Right atrium auricular region (tissue), 2 donors: Measurements from ENCODE around the gene UNC5B. TPM values are rescaled to one million over a fixed set of nuclear protein-coding genes. Genes with fewer than 3 reads are reported as not detected.

ENCODE experiments used
- DNase-seq: peaks from one replicate; pipeline ENCODE4 v3.0.0-alpha.2; 2019; ENCODE audit warnings: low spot score
- H3K27ac ChIP-seq, 2 donors: fragments of 200-600 bp; sonication (generic); 1 replicate in 1 of 2; 2 replicates in 1 of 2; pipeline ENCODE4 v1.5.1; 2016 to 2019
- H3K27me3 ChIP-seq, 2 donors: fragments of 200-600 bp; sonication (generic); one replicate each; pipeline versions ENCODE4 v1.5.1 to v1.6.0; 2017 to 2019
- H3K36me3 ChIP-seq: fragments of 200-600 bp; sonication (generic); one replicate; pipeline ENCODE4 v1.5.1; 2016
- H3K4me1 ChIP-seq, 2 donors: fragments of 200-600 bp; sonication (generic); one replicate each; pipeline versions ENCODE4 v1.5.1 to v1.6.0; 2017 to 2019
- H3K4me3 ChIP-seq, 2 donors: fragments of 200-600 bp; sonication (generic); 1 replicate in 1 of 2; 2 replicates in 1 of 2; pipeline ENCODE4 v1.5.1; 2017 to 2019; ENCODE audit warnings: mild to moderate bottlenecking in 1 of 2, moderate library complexity in 1 of 2
- H3K9me3 ChIP-seq, 2 donors: fragments of 200-600 bp; sonication (generic); one replicate each; pipeline ENCODE4 v1.5.1; 2019
- CTCF ChIP-seq, 2 donors: fragments of 200-600 bp; sonication (generic); IDR thresholded peaks; one replicate each; pipeline ENCODE4 v1.5.1; 2019; ENCODE audit warnings: antibody characterized with exemption in 2 of 2
- total RNA-seq, 2 donors: library from RNA; depleted of rRNA; stranded (reverse); fragments of >200 nt; gene quantifications; one replicate each; pipeline ENCODE4 v1.1.0, GENCODE V29; 2016

Gene UNC5B
- total RNA-seq, 2 donors from 2014 or later = 10.9 to 29.2 TPM

DNA sequence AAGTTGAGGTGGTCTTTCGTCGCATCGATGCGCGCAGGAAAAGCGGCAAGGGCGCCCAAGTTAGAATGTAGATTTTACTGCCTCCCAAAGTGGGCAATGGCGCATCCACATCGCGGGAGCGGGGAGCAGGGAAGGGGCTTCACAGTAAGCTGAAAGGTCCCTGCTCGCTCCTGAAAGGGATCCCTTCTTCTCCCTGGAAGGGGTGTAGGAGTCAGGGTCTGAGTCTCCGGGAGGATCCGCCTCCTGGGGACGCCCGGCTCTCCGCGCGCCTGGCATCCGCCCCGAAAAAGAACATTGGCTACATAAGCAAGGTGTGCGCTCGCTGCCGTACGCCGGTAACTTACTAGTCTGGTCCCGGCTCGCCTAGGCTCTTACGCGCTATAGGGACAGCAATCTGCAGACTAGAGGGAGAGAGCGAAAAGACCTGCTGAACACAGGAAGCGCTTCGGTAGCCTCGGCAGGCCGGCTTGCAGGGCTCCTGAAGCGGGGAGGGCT lies 804 bp downstream of the UNC5B start:
- TF ChIP-seq CTCF (IDR thresholded peaks at IDR 0.05) = no peak
- H3K4me3 ChIP-seq = peak overlapping the region; percentile 59 to 80
- peak overlapping the region; percentile 89 to 91 for H3K27ac ChIP-seq
- H3K27me3 ChIP-seq = no peaks in the 10 kb centered on the region
- peaks cover 0 to 57% of the 10 kb centered on the region in 2 donors for H3K4me1 ChIP-seq
- H3K9me3 ChIP-seq = no peaks in the 10 kb centered on the region
- H3K36me3 ChIP-seq = no peaks in the 10 kb centered on the region
- peak; percentile 67 for DNase-seq

DNA sequence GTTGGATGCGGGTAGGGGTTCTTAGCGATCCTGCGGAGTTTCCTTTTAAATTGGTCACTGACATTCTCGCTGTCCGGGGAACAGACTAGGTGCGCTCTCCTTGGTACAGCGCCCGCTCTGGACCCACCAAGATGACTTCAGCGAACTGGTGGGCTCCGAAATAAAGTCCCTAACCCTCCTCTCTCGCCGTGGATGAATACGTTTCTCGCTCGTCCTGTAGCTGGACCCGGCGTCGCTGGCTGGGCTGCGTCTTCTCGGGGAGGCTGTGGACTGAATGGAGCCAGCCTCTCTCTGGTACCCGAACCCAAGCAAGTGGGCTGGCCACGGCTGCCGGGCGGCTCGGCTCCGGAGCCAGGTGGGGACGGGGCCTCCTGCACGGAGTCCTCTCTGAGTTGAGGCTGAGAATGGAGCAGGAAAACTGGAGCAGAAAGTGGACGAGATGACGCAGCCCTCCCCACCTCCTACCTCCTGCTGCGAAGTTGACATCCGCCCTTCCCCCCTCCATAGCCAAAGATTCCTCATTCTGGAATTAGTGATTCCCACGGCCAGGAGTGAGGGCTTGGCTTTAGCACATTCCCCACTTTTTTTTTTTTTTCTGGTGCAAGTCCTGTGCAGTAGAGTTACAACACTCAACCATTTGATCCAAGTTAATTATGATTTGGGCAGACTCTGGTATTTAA lies 1.5 kb downstream of the UNC5B start:
- peak; percentile 75 for DNase-seq
- peak overlapping the region; percentile 89 to 91 for H3K27ac ChIP-seq

DNA sequence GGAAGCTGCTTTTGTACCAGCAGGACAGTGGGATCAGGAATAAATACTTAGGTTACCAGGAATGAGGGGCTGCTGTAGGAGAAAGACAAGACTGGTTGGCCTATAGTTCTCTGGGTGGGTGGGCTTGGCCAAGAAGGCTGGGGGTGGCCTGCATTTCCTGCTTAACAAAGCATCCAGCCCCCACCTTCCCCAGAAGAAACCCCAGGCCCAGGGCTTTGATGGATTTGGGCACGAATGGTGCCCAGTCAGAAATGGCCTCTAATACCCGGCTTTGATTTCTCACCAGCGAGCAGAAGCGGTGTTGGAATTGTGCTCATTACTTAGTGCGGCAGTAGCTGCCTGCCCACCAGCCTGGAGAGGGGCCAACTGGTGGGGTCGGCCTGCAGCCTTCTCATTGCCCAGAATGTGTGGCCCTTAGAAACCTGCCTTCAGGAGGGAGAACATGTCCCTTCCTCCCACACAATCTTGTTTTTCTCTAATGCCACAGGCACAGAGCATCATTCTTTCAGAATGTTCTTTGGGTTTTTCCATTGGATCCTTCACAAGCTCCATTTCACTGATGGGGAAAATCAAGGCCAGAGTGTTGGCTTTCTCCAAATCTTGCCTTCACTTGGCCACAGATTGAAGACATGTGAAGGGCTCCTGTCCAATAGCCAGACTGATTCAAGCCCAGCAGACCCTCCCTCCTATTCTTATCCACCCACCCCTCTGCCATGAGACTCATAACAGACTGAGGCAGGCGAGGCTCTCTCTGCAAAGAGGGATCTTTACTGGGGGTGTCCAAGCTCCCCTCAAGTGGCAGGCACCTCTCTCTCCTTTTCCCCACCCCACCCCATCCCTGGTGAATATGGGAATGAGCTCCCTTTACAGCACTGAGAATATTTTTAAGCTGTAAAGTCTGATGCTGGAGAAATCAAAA lies 2.5 kb downstream of the UNC5B start:
- H3K27ac ChIP-seq = no peak overlapping the region
- no peaks in the 10 kb centered on the region for H3K9me3 ChIP-seq
- no peaks in the 10 kb centered on the region for H3K27me3 ChIP-seq
- no peak overlapping the region for H3K4me3 ChIP-seq
- no peak for DNase-seq
- no peaks in the 10 kb centered on the region for H3K36me3 ChIP-seq
- peaks cover 0 to 66% of the 10 kb centered on the region in 2 donors for H3K4me1 ChIP-seq
- no peak for TF ChIP-seq CTCF (IDR thresholded peaks at IDR 0.05)

More for the DNA sequence above, 1.5 kb downstream of the UNC5B start:
- H3K36me3 ChIP-seq = no peaks in the 10 kb centered on the region
- peaks cover 0 to 62% of the 10 kb centered on the region in 2 donors for H3K4me1 ChIP-seq
- no peaks in the 10 kb centered on the region for H3K9me3 ChIP-seq
- H3K27me3 ChIP-seq = no peaks in the 10 kb centered on the region
- H3K4me3 ChIP-seq = peak overlapping the region; percentile 59 to 80
- no peak for TF ChIP-seq CTCF (IDR thresholded peaks at IDR 0.05)

DNA sequence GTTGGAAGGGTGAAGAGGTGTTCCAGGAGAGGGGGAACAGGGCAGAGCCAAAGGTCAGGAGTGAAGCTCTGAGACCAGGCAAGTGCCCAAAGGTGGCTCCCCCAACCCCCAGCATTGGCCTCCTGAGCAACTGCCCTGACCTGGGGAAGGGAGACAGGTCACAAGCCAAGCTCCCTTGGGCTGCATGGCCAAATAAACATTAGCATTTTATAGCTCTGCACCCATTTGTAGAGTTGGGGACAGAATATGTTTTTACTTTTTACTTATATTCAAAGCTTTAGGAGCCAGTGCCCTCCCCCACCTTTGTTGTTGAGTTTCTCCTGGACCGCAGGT lies 4.0 kb downstream of the UNC5B start:
- no peak for TF ChIP-seq CTCF (IDR thresholded peaks at IDR 0.05)
- H3K36me3 ChIP-seq = no peaks in the 10 kb centered on the region
- H3K27ac ChIP-seq = peak overlapping the region; percentile 80 to 83
- H3K27me3 ChIP-seq = no peaks in the 10 kb centered on the region
- no peak for DNase-seq
- peaks cover 0 to 80% of the 10 kb centered on the region in 2 donors for H3K4me1 ChIP-seq
- peak overlapping the region in 1 of 2 donors; percentile 64 for H3K4me3 ChIP-seq
- no peaks in the 10 kb centered on the region for H3K9me3 ChIP-seq

DNA sequence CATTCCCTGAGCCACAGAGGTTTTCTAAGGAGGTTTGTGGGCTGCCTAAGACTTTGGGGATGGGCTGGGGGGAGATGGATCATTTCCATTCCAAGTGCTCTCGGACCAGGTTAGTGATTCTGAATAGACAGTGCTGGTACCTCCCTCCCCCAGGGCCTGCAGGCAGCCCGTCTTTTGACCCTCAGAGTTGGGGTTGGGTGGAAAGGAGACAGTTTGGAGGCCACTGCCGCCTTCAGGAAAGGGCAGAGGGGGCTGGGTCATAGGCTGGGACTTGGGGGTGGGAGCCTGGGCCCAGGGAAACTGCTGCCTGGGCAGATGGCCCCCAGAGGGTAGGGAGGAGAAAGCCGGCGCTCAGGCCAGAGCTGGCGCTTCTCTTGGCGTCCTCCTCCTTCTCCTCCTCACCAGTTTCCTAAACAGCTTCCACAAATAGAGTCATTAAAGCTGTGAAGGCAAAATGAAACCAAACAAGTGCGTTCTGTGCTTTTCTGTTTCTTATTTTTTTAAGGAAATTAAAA lies 4.4 kb downstream of the UNC5B start:
- H3K27me3 ChIP-seq = no peaks in the 10 kb centered on the region
- H3K36me3 ChIP-seq = no peaks in the 10 kb centered on the region
- H3K9me3 ChIP-seq = no peaks in the 10 kb centered on the region
- peak overlapping the region; percentile 80 to 83 for H3K27ac ChIP-seq
- no peak for TF ChIP-seq CTCF (IDR thresholded peaks at IDR 0.05)
- peak overlapping the region; percentile 42 to 64 for H3K4me3 ChIP-seq
- no peak for DNase-seq
- peaks cover 0 to 83% of the 10 kb centered on the region in 2 donors for H3K4me1 ChIP-seq
